Glomerular visceral epithelial cell (primary cell): ENCODE data around the gene ZNF827.
"Not testable (repeated sequence)": the region's sequence is repeated elsewhere in the genome, so short reads cannot be mapped to it uniquely, and the experiment has no call there.

Experiments used
- DNase-seq: peaks from one replicate; pipeline ENCODE4 v3.0.0-alpha.2; 2016; ENCODE audit errors: extremely low spot score

Gene ZNF827

GRCh38 chr4:145863191-145863590 lies 75.4 kb downstream of the ZNF827 start:
- no peak for DNase-seq

DNA sequence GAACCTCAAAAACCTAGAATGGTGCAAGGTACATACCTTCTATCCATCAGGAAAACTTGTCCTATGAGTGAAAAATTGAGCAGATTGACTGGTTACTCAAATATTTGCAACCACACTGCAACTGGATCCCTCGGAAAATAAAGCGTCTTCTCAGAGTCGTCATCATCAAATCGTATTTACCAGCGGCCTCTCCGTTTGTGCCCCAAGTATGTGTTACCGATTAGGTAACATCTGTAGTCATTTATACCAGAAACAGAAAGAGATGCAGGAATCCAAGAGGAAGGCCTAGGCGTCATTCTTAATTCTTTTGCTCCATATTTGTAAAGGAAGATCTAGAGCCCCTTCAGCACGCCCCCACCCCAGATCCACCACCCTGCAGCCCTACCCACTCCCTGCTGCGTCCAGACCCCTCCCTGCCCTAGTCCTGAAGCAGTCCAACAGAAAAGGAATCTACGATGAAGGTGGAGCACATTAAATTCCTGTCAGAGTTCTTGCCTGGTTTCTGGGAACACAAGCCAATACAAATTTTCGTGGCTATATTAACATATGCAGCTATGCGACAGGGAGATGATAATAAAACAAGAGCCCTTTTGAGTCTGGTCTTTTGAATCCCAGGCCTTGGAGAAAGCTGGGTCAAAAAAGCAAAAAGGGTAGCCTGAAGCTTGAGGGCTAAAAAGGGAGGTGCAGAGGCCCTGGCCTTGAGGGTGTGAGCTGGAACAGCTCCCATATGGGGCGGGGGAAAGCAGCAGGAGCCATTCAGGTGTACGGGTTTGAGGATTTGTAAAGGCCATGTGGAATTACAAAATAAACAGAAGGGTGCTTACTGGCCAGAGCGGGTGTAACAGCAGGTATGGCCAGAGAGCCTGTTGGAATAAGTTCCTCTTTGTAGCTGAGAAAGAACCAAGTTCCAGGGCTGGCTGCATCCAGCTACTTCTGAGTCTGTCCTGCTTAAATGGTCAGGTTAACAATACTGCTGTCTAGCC lies 77.0 kb downstream of the ZNF827 start:
- DNase-seq: no peak

DNA sequence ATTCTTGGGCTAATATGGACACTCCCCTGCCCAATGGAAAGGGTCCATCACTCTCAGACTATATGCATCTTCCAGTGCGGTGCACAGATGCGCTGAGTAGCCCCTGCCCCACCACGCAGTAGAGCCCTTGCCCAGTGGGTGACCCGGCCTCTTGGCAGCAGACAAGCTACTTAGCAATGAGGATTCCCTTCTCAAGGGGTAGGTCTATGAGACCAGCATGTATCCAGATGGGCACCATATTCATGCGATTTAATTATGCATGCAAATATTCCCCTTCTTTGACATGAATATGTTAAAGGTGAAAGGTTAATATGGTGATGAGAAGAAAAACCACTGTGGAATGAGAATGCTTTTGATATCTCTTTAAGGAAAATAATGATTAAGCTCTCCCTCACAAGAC lies 77.7 kb downstream of the ZNF827 start:
- DNase-seq: no peak

DNA sequence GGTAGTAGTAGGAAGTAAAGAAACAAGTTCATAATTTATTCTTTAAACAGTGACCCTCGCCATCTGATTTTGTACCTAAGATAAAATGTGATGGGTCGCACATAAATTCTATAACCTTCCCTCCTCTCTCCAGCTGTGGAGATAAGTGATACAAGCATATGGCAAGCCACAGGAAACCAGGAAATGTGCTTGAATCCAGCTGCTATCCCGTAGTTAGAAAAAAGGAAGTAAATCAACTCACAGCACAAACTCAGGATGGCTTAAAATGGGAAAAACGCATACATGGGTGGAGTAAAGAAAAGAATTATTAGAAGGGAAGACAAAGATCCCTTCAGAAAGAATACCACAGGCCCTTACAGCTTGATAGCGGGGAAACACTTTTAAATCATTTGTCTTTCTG lies 78.2 kb downstream of the ZNF827 start:
- DNase-seq: no peak

- no peak for DNase-seq
These were observed 78.7 kb downstream of the ZNF827 start for GRCh38 chr4:145859926-145860325.

- no peak for DNase-seq
These were observed 79.2 kb downstream of the ZNF827 start for GRCh38 chr4:145859426-145859825.

- DNase-seq: no peak
These were observed 86.3 kb downstream of the ZNF827 start for GRCh38 chr4:145852256-145852839.

DNA sequence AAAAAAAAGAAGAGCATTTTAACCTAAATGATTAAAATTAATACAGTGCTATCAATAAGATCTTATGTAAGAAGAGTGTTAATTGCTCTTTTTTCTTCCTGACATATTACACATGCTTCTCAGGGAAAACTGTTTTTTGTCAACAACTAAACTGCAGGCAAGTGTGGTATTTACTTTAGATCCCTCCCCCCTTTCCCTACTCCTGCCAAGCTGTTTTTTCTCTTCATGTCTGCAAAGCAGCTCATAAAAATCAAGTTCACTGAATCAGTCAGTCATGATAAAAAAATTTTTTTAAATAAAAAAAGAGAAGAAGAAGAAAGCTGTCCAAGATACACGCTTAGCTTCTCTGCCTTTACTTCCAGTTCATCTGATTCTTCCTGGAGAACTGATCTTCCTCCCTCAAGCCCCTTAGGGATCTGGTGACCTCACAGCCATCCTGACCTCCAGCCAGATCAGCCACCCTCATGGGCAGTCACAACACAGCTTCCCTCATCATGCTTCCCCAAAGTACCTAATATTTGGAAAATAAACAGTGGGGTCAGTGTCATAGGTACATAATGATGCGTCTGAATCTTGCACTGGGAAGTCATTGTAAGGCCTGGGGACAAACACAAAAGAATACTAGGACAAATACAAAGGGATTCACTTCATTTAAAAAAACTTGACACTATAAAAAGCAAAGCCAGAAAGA lies 87.0 kb downstream of the ZNF827 start:
- DNase-seq: no peak

DNA sequence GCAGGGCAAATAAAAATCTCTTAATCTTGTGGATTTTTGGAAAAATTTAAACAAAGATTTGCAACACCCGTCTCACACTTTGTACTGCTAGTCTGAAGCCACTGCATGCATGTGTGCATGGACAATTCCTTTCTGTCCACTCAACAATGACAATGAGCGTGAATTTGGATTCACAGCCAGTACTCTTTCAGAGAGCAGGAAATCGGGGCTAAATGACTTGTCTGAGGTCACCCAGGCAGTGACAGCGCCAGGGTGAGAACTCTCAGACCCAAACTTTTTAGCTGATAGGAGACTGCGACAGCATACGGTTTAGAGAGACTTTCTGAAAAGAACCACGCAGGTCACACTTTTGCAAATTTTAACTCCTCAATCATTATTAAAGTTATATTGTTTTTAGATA lies 90.9 kb downstream of the ZNF827 start:
- no peak for DNase-seq

DNA sequence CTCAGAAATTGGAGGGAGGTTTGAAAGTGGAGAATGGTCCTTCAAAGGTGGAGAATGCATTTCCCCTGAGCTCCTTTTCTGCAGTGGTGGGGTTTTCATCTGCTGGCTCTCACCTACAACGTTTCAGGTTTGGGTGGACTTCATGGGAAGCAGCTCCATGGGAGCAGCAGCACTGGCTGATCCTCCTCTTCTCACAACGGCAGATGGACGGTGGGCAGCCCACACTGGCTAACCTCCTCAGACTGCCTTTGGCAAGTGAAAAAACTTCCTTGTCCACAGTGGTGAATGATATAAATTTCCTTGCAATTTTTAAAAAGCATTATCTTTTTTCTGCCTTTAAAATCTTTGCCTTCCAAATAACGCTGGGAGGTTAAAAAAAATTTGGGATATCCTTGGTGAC lies 93.5 kb downstream of the ZNF827 start:
- DNase-seq: no peak

DNA sequence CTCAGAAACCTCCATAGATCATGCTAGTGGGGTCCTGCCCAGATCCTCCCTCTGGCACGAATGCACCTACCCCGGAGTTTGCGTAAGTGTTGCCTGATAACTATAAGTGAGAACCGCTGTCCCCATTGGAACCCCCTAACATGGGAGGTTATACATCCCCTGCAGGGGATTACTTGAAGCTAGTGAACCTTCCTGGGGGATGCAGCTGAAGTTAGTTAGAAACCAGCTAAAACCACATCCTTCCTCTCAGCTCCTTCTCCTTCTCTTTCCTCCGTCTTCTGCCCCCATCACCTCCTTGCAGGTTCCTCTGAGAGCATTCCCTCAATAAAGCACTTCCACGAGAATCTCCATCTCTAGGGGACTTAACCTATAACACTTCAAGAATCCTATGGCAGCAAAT lies 95.0 kb downstream of the ZNF827 start:
- DNase-seq: no peak

GRCh38 chr4:145843148-145843547 lies 95.5 kb downstream of the ZNF827 start:
- DNase-seq: no peak

GRCh38 chr4:145842224-145842887 lies 96.3 kb downstream of the ZNF827 start:
- no peak for DNase-seq

DNA sequence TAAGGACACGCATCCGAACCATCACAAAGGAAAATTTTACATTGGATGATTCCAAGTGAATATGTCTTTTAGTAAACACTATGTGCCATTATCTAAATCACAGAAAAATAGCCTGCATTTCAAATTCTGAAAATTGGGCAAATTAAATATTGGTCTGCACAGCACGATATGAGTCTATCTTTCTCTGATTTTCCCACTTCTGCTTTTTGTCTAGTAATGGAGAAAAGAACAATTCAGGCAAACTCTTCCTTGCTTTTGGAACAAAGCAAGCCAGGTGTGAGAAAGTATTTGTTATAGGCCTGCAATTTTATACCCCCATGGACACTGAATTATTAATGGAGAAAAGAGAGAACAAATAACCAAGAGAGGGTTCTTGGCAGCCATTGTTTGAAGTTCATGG lies 97.8 kb downstream of the ZNF827 start:
- no peak for DNase-seq

GRCh38 chr4:145840162-145840768 lies 98.4 kb downstream of the ZNF827 start:
- peak; percentile 53 for DNase-seq

GRCh38 chr4:145839151-145839550 lies 99.5 kb downstream of the ZNF827 start:
- DNase-seq: no peak

DNA sequence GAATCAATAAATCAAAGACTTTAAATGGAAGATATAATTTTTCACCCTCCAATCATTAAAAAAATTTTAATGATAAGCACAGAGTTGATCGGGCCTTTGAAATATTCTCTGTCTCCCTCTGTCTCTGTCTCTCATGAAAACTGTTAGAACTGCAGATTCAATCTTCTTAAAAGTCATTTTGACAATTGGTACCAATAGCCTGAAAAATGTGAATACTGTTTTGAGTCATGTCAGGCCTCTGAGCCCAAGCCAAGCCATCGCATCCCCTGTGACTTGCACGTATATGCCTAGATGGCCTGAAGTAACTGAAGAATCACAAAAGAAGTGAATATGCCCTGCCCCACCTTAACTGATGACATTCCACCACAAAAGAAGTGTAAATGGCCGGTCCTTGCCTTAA lies 106.2 kb downstream of the ZNF827 start:
- DNase-seq: not testable (repeated sequence)

- no peak for DNase-seq
These were observed 107.9 kb downstream of the ZNF827 start for GRCh38 chr4:145830699-145831098.

- no peak for DNase-seq
These were observed 108.8 kb downstream of the ZNF827 start for GRCh38 chr4:145829629-145830395.

DNA sequence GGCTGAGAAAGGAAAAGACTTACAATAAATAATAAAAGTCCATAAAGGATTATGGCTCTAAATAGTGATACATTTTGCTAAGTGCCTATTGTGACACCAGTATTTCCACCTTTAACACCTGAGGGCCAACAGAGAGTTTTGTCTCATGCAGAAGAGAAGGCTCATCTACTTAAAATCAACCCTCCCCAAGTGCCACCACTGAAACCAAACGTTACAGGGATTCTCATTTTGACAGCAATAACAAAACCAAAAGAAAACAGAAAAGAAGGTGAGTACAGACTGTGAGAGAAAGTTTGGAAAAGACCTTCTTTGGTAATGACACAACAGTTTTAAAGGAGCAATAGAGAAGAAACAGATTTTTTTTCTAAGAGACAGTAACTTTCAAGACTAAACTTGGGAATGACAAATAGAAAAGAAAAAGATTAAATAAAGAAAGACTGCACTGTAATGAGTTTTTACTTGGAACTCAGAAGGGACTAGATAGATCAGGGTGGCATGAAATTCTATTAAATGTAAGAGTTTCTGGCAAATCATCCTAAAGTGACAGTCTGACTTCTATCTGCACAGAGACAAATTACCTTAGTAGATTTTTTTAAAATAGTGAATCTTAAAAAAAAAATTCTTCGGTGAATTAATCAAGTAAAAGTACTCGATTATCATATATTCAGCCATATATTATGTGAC lies 109.7 kb downstream of the ZNF827 start:
- no peak for DNase-seq
